GM21390 (cell line): ENCODE measurements around the gene TCEA2.
"Not testable (repeated sequence)": the region's sequence is repeated elsewhere in the genome, so short reads cannot be mapped to it uniquely, and the experiment has no call there.

Experiments used
- ATAC-seq: cut with Tn5 transposase; IDR thresholded peaks from one replicate; pipeline ENCODE4 v1.9.1; 2021; ENCODE audit not compliant: unreplicated experiment

The TCEA2 gene

DNA sequence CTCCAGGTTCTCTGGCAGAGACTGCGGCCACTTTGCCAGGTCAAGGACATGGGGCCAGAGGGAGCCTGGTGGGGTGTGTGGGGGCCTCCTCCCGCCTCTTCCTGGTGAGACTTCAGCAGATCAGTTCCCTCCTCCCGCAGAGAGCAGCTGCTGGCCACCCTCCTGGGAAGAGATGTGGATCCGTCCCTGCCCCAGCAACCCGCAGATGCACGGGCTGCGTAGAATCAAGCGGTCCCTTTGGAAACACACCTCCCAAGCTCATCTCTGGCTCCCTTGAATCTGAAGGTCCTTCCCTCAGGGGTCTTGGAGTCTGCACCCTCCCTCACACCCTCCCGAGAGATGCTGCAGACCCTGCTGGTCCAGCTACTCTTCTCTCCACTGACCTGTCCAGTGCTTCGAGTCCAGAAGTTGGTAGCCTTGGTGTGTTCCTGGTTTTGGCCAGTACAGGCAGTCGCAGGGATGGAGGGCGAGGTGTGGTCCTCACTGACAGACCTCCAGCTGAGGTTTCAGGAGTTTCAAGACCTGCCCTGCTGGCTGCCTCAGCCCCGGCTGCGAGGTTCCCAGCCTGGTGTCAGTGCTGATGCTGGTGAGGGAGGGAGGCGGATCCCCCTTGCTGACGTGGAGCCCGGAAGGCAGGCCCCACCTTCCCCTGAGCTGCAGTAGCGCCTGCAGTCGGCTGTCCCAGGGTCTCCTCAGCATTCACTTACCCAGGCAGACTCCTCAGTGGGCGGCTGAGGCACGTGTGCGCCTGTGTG, 44.2 kb downstream of the TCEA2 start, which contains the start of gene NPBWR2:
TSS of gene NPBWR2 (minus strand) at position 585 of the 755 bp plus-strand sequence. CDS start 734 bp downstream, outside the sequence.
- ATAC-seq = no peak

DNA sequence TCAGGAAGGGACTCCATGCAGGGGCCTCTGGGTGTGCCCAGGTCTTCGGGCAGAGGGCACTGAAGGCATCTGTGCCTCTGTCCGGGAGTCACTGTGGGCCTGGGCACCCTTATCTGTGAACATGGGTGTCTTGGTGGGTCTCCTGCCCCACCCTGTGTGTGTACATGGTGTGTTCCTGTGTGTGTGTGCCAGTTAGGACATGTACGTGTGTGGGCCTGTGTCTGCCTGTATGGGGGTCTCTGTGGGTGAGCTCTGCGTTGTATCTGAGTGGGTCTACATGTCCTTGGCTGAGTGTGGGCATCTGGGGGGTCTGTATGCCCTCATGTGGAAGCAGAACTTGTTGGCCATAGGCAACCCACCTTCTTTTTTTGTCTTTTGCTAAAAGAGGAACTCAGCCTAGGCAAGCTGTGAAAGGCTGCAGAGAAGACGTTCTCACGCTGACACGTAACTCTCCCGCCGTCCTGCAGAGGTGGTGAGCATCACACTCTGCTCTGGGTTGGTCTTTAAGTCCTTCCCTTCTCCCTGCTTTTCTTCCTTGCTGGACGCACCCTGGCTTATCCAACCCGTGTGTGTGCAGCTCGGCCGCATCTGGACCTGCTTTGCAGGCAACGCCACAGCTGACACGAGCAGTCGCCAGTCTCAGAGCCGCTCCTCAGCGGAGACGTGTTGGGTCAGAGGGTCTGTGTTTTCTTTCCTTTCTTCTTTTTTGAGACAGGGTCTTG, 44.9 kb downstream of the TCEA2 start:
- no peak for ATAC-seq

- ATAC-seq = no peak
Measured at GRCh38 chr20:64108731-64109681, 46.0 kb downstream of the TCEA2 start.

DNA sequence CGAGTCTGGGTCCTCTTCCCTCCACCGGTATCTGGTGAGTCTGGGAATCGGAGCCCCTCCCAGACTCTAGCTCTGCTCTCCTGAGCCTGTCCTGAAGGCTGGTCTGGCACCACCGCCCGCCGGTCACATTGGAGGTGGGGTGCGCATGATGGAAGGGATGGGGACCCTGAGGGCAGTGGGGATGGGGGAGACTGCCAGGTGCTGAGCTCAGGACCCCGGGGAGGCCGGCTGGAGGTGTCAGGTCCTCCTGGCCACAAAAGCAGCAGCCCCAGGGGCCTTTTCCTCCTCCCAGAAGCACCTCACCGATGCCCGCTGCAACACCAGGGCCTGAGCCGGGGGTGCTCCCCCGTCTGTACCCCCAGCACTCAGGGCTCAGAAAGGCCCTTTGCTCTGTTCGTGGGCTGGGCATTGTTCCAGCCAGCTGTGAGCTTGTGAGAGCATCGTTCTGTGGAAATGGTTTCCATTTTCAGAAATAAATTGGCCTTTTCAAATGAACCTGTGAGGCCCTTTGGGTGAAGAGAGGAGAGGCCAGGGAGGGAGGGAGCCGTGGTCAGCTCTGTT, 46.9 kb downstream of the TCEA2 start:
- no peak for ATAC-seq

DNA sequence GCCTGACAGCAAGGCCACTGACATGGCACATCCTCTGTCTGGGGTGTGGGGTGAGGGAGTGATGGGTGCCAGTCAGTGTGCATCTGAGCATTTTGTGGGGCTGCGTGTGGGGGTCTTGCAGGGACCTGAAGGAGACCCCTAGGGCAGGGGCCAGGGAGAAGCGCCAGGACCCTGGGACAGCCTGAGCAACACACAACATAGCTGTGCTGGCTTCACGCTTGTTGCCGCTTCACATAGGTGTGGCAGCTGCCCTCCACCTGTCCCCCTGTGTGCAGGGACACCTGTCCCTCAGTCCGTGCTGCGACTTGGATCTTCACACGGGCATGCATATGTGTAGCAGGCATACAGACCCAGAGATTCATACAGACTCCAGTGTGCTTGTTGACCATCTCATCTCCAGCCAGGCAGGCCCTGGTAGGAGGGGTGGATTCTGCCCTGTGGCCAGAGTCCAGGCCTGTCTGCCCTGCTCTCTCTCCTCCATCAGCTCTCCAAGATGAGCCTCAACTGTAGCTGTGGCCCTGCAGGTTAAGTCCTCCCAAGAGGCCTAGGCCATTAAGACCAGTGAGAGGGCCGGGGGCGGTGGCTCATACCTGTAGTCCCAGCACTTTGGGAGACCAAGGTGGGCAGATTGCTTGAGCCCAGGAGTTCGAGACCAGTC, 47.5 kb downstream of the TCEA2 start:
- no peak for ATAC-seq

- ATAC-seq = no peak
Measured at GRCh38 chr20:64111841-64112641, 49.0 kb downstream of the TCEA2 start.

DNA sequence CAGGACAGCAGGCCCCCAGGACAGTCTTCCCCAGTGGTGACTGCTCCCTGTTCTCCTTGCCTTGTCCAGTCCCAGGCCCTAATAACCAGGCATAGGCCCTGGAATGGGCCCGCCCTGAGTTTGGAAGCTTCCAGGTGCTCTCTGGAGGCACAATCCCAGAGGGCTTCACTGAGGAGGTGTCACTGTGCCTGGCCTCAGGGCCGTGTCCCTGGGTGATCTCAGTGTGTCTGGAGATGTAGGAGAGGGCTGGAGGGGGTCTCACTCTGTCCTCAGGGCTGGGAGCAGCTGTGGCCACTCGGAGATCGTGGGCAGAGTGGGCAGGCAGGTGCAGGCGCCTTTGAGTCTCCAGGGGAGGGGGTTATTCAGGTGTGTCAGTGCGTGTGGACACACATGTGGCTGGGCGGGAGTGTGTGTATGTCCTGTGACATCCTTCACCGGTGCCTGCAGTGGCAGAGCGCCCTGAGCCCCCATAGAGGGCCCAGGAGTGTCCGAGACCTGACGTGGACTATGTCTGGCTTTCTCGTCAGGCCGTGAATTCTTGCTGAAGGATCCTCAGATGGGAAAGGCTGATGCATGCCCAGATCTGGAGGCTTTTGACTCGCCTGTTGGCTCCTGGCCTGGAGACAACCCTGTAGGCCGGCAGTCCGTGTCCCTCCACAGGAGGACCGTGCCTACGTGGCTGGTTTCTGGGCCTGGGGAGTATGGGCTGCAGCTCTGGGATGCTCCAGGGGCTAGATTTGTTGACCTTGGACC, 49.9 kb downstream of the TCEA2 start:
- no peak for ATAC-seq

GRCh38 chr20:64113444-64113775, 50.4 kb downstream of the TCEA2 start:
- no peak for ATAC-seq

- no peak for ATAC-seq
Measured at GRCh38 chr20:64113796-64114355, 50.9 kb downstream of the TCEA2 start.

DNA sequence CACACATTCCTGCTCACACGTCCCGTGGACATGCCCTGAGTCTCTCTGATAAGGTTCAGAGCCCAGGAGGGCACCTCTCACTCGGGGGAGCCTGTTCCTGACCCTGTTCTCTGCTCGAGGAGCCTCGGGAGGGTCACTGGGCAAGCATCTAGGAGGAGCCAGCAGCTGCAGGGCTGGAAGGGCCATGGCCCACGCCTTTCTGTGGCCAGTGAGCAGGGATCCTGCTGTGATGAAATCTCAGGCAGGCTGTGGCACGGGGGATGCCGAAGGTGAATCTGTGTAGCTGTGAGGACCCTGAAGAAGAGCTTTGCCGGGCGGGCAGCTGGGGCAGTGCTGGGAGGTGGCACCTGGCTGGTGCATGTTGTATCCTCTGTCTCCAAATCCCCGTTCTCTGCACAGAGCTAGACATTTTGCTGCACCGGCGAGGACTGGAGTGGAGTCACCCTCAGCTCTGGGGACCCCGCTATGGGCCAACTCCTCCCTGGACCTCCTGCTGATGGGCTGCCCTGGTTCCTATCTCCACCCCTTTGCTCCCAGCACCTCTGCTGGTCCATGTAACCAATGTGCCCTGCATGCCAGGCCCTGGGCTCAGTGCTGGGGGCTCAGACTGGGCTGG, 51.5 kb downstream of the TCEA2 start:
- ATAC-seq = no peak

DNA sequence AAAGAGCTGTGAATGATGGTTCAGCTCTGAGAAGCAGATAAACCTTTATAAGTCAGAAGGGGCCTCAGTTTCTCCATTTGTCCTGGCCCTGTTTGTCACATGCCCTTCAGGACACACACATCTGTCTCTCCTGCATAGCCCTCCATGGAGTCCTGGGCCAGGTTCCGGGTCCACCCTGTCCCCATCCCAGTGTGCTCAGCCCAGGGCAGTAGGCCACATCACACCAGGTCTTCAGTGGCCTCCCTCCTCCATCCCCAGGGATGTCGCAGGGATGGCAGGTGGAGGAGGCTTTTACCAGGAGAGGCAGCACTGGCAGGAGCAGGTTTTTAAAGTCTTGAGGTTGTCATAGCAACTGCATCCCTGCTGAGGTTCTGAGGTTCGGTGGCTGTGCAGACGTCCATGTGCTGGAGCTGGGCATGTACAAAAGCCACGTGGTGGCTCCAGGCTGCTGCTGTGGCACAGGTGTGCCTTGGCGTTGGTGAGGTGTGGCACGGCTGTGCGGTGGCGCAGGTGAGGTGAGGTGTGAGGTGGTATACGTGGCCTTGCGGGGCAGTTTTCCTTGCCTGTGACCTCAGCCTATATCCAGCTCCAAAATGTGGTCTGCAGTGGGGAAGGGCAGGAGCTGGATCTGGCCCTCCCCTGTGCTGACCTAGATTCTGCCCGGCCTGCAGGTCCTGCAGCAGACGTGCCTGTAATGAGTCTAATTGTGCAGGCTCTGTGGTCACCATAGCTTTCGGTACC, 52.3 kb downstream of the TCEA2 start:
- ATAC-seq = no peak

- no peak for ATAC-seq
Measured at GRCh38 chr20:64116016-64116415, 53.0 kb downstream of the TCEA2 start.

DNA sequence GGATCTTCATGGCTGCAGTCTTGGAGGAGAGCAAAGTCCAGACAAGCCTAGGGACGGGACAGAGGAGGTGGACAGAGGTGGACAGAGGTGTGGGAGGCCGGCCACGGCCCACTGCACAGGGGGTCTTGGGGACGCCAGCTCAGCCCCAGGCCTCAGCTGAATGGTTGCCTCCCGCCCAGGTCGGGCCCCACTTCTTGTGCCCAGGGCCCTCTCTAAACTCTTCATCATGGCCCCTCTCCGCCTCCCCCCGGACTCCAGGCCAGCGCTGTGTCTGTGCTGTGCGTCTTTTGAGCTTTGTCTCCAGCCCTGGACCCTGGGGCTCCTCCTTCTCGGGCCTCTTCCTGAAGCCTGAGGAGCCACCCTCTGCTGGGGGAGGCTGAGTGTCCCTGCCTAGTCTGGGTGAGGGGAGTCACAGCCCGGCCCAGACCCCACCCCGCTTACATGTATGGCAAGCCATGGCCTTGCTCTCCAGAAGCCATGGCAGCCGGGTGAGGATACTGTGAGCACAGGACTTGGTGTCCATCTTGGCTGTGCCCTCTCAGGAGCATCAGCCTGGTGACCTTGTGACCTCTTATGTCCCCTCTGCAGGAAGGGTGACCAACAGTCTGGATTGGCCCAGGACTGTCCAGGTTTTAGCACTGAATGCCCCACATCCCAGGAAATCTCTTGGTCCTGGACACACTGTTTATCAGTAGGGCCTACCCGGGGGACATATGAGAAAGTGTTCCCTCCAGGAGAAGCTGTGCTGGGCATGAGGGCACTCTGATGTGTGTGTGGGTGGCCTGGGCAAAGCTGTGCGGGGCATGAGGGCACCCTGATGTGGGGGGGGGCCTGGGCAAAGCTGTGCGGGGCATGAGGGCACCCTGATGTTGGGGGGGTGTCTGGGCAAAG, 53.8 kb downstream of the TCEA2 start:
- no peak for ATAC-seq

- ATAC-seq = not testable (repeated sequence)
Measured at GRCh38 chr20:64117432-64117777, 54.4 kb downstream of the TCEA2 start.

GRCh38 chr20:64119301-64119680, 56.3 kb downstream of the TCEA2 start:
- ATAC-seq = no peak

GRCh38 chr20:64119681-64120341, 56.8 kb downstream of the TCEA2 start:
- ATAC-seq = no peak
